ENCODE data around the gene RET. TPM values are rescaled to one million over a fixed set of nuclear protein-coding genes. Genes with fewer than 3 reads are reported as not detected.

The RET gene
- total and polyA plus RNA-seq, 2 of the 8 experiments (the other 6 are each of a cell fraction or from before 2014, with no cell fraction given), result 6.7 to 8.4 TPM

DNA sequence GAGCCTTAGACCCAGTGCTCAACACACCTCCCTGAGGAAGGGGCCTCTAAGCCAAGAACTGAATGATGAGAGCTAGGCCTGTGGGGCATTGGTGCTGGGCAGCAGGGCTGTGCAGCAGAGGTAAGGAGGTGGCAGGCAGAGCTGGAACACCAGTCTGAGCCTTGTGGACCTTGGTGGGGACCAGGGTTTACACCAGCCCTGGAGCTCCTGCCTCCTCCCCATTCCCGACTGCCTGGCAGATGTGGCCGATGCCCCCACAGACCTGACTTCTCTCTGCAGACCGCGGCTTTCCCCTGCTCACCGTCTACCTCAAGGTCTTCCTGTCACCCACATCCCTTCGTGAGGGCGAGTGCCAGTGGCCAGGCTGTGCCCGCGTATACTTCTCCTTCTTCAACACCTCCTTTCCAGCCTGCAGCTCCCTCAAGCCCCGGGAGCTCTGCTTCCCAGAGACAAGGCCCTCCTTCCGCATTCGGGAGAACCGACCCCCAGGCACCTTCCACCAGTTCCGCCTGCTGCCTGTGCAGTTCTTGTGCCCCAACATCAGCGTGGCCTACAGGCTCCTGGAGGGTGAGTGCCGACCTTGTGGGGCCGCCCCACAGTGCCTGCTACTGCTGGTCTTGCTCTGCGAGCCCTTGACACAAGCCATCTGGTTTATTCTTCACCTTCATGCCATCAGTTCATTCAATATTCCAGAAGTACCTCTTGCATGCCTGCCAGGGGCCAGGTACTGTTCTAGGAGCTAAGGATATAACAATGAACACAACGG is 25.4 kb downstream of the RET start:
- Histone ChIP-seq H2BK15ac (ENCODE audit: low read length) (no peak overlapping the region), H2BK20ac (ENCODE audit: low read length) (no peak overlapping the region), H3K4me1 (replicated peaks in 1 of 4; ENCODE audit: control insufficient read depth in 3 of 4, insufficient read depth in 4 of 4, low read length in 3 of 4) (peaks cover 0 to 13% (median 3%) of the 10 kb centered on the region in 4 experiments; a peak in 5 of 7 replicates), H3K27me3 (replicated peaks in 1 of 4; ENCODE audit: control insufficient read depth in 3 of 4, extremely low read depth in 1 of 4, insufficient read depth in 3 of 4, low read length in 3 of 4) (peaks cover 0 to 16% (median 12%) of the 10 kb centered on the region in 4 experiments; a peak in 6 of 7 replicates), H2BK12ac (ENCODE audit: low read depth, low read length) (no peak overlapping the region), H3K79me1 (ENCODE audit: low read depth, low read length) (no peaks in the 10 kb centered on the region), H2BK120ac (replicated peaks; ENCODE audit: low read depth, low read length) (no peak overlapping the region), H4K91ac (replicated peaks; ENCODE audit: insufficient read length, low read length) (no peak overlapping the region), H3K9me3 (ENCODE audit: insufficient read depth in 2 of 2, low read depth in 1 of 2, low read length in 1 of 2) (no peaks in the 10 kb centered on the region), H2BK5ac (ENCODE audit: low read depth, low read length) (no peak overlapping the region), H3K4me2 (ENCODE audit: insufficient read depth in 1 of 2, low read depth in 2 of 2, low read length in 2 of 2) (no peak overlapping the region), H2AK5ac (ENCODE audit: low read depth, low read length) (no peak overlapping the region), H4K20me1 (replicated peaks in 1 of 2; ENCODE audit: control insufficient read depth in 1 of 2, insufficient read depth in 2 of 2, low read length in 2 of 2) (no peaks in the 10 kb centered on the region), H3K23ac (ENCODE audit: insufficient read length) (no peak overlapping the region), H3K27ac (ENCODE audit: low read depth, low read length) (no peak overlapping the region), H3K4ac (replicated peaks; ENCODE audit: insufficient read length, low read depth, low read length) (no peak overlapping the region), H3K4me3 (ENCODE audit: extremely low read depth in 1 of 4, insufficient read depth in 2 of 4, low read depth in 3 of 4, low read length in 4 of 4) (no peak overlapping the region), H4K8ac (ENCODE audit: extremely low read depth, insufficient read depth, low read length) (no peak overlapping the region; the same call in 1 of the 2 replicates), H3K23me2 (ENCODE audit: low read depth, low read length) (peaks cover 9% of the 10 kb centered on the region; the same call in 1 of the 2 replicates), H2AFZ (ENCODE audit: low read length) (no peak overlapping the region), H3K18ac (ENCODE audit: extremely low read depth, low read length) (no peak overlapping the region), H3K79me2 (ENCODE audit: control insufficient read depth in 1 of 2, insufficient read depth in 2 of 2, low read length in 2 of 2) (no peaks in the 10 kb centered on the region), H3K56ac (replicated peaks; ENCODE audit: insufficient read length, low read depth, low read length) (no peak overlapping the region), H4K5ac (ENCODE audit: insufficient read length, low read depth, low read length) (no peak overlapping the region), H3K36me3 (ENCODE audit: control insufficient read depth in 2 of 4, insufficient read depth in 4 of 4, low read length in 3 of 4) (no peaks in the 10 kb centered on the region), H3K9ac (replicated peaks in 1 of 4; ENCODE audit: extremely low read depth in 1 of 4, low read depth in 3 of 4, low read length in 3 of 4) (no peak overlapping the region), H3K14ac (ENCODE audit: insufficient read length) (no peak overlapping the region)
- POLR2A ChIA-PET (ENCODE audit: partially characterized antibody), result no interaction called here
- TF ChIP-seq CHD2 (IDR thresholded peaks at IDR 0.05; ENCODE audit: low read length) (no peak), KDM5A (IDR thresholded peaks at IDR 0.05; ENCODE audit: low read length) (no peak), EZH2 (IDR thresholded peaks at IDR 0.05; ENCODE audit: low read depth, low read length, severe bottlenecking) (no peak), RAD21 (IDR thresholded peaks at IDR 0.05 in 1 of 2, conservative IDR thresholded peaks at IDR 0.05 in 1 of 2; ENCODE audit: low read depth in 2 of 2, low read length in 2 of 2) (no peak), ATF2 (IDR thresholded peaks at IDR 0.05; ENCODE audit: low read length) (no peak), RFX5 (IDR thresholded peaks at IDR 0.05; ENCODE audit: borderline replicate concordance, low read depth, low read length) (no peak), CHD1 (IDR thresholded peaks at IDR 0.05; ENCODE audit: low read depth, low read length) (no peak)
- TF ChIP-seq, protein P1, sequence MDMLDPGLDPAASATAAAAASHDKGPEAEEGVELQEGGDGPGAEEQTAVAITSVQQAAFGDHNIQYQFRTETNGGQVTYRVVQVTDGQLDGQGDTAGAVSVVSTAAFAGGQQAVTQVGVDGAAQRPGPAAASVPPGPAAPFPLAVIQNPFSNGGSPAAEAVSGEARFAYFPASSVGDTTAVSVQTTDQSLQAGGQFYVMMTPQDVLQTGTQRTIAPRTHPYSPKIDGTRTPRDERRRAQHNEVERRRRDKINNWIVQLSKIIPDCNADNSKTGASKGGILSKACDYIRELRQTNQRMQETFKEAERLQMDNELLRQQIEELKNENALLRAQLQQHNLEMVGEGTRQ (IDR thresholded peaks at IDR 0.05; ENCODE audit: low read length), result no peak
- 97% methylated on average over 19 of the region's 19 CpGs; no CpG with 5 or more reads in 1 of the 2 experiments for WGBS, 2 experiments (ENCODE audit: extremely low coverage in 1 of 2, insufficient coverage in 1 of 2, insufficient read length in 1 of 2, insufficient replicate concordance in 2 of 2, low coverage in 1 of 2, low lambda C conversion rate in 2 of 2, missing lambda C conversion rate in 1 of 2)
- CTCF ChIA-PET (ENCODE audit: partially characterized antibody), result interaction anchor here (0.7 to 4.2 kb wide), 8 partner anchors 8 to 235 kb away, joined by 3 to 19 read pairs (median 4); no protein-coding TSS in a partner anchor
- no peak for DNase-seq (ENCODE audit: low read depth in 1 of 2, low spot score in 2 of 2)
- no peak for FAIRE-seq

Measured in H1 (cell line).